Stimulated activated CD4-positive, alpha-beta T cell treated with anti-CD3 and anti-CD28 coated beads, Interleukin-4, amount 100 ng/mL, for 48 hours (primary cell): ENCODE data around the gene CNTN5.

ENCODE experiments used
- DNase-seq, 2 donors: peaks; one replicate each; pipeline ENCODE4 v3.0.0-alpha.2; 2020; ENCODE audit warnings: low read depth in 2 of 2

The CNTN5 gene

GRCh38 chr11:99630629-99631028 is 609.9 kb downstream of the CNTN5 start:
- no peak for DNase-seq

GRCh38 chr11:99631618-99632017 is 610.9 kb downstream of the CNTN5 start:
- DNase-seq, result no peak

- no peak for DNase-seq
Observed at GRCh38 chr11:99632969-99633368, 612.2 kb downstream of the CNTN5 start.

GRCh38 chr11:99634581-99634980 is 613.8 kb downstream of the CNTN5 start:
- DNase-seq, result no peak

GRCh38 chr11:99638073-99638553 is 617.4 kb downstream of the CNTN5 start:
- DNase-seq, result no peak

GRCh38 chr11:99640671-99641070 is 619.9 kb downstream of the CNTN5 start:
- DNase-seq, result no peak

- no peak for DNase-seq
Observed at GRCh38 chr11:99645934-99646333, 625.2 kb downstream of the CNTN5 start.

GRCh38 chr11:99670067-99670676 is 649.4 kb downstream of the CNTN5 start:
- DNase-seq, result no peak

GRCh38 chr11:99671808-99672409 is 651.2 kb downstream of the CNTN5 start:
- no peak for DNase-seq

- no peak for DNase-seq
Observed at GRCh38 chr11:99676292-99676691, 655.5 kb downstream of the CNTN5 start.

GRCh38 chr11:99682171-99682570 is 661.4 kb downstream of the CNTN5 start:
- no peak for DNase-seq

- DNase-seq, result no peak
Observed at GRCh38 chr11:99682646-99683045, 661.9 kb downstream of the CNTN5 start.

- no peak for DNase-seq
Observed at GRCh38 chr11:99683933-99684332, 663.2 kb downstream of the CNTN5 start.

- DNase-seq, result no peak
Observed at GRCh38 chr11:99686838-99687237, 666.1 kb downstream of the CNTN5 start.

- no peak for DNase-seq
Observed at GRCh38 chr11:99687320-99687719, 666.6 kb downstream of the CNTN5 start.

GRCh38 chr11:99693941-99694492 is 673.3 kb downstream of the CNTN5 start:
- DNase-seq, result no peak

- no peak for DNase-seq
Observed at GRCh38 chr11:99695106-99695505, 674.4 kb downstream of the CNTN5 start.

- no peak for DNase-seq
Observed at GRCh38 chr11:99706848-99707247, 686.1 kb downstream of the CNTN5 start.

GRCh38 chr11:99708928-99709672 is 688.4 kb downstream of the CNTN5 start:
- no peak for DNase-seq

- DNase-seq, result no peak
Observed at GRCh38 chr11:99716302-99716701, 695.6 kb downstream of the CNTN5 start.

GRCh38 chr11:99718291-99718690 is 697.5 kb downstream of the CNTN5 start:
- DNase-seq, result no peak

- DNase-seq, result no peak
Observed at GRCh38 chr11:99739464-99740089, 718.8 kb downstream of the CNTN5 start.
